ENCODE results near the gene TTLL8.

TTLL8 gene

DNA sequence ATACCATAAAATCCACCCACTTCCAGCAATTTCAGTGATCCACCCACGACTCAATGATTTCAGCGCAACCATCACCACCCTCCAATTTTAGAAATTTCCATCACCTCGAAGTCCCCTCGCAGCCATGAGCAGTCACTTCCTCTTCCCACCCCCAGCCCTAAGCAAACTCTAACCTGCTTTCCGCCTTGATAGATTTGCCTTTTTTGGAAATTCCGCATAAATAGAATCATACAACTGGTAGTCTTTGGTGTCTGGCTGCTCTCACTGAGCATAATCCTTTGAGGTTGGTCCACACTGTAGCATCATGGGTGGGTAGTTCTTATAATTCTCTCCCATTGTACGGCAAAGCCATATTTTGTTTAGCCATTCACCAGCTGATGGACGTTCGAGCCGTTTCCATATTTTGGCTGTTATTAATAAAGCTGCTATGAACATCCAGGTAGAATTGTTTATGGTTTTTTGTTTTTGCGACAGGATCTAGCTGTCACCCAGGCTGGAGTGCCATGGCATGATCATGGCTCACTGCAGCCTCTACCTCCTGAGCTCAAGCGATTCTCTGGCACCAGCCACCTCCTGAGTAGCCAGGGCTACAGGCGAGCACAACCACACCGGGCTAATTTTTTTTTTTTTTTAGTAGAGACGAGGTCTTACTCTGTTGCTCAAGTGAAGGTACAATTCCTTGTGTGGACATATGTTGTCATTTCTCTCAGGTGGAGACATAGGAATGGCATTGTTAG lies 81.5 kb downstream of the TTLL8 start:
- no peak for DNase-seq

DNA sequence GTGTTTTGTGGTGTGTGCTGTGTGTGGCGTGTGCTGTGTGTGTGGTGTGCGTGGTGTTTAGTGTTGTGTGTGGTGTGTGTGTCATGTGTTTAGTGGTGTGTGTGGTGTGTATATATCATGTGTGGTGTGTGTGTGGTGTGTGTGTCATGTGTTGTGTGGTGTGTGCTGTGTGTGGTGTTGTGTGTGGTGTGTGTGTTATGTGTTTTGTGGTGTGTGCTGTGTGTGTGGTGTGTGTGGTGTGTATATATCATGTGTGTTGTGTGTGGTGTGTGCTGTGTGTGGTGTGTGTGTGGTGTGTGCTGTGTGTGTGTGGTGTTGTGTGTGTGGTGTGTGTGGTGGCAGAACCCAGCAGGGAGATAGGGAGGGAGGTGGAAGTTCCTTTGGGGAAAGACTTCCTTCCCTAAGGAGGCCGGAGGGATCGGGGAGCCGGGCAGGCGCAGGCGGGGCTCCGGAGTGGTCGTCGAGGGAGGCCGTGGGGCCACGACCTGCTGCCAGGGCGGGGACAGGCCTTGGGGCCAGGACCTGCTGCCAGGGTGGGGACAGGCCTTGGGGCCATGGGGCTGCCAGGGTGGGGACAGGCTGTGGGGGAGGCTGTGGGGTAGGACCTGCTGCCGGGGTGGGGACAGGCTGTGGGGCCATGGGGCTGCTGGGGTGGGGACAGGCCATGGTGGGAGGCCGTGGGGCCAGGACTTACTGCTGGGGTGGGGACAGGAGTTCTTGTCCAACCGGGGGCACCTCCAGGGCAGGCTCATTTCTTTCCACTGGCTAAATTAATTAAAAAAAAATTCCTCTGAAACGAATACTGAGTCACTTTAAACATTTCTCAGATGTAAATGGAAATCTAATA lies 82.3 kb downstream of the TTLL8 start:
- no peak for DNase-seq

DNA sequence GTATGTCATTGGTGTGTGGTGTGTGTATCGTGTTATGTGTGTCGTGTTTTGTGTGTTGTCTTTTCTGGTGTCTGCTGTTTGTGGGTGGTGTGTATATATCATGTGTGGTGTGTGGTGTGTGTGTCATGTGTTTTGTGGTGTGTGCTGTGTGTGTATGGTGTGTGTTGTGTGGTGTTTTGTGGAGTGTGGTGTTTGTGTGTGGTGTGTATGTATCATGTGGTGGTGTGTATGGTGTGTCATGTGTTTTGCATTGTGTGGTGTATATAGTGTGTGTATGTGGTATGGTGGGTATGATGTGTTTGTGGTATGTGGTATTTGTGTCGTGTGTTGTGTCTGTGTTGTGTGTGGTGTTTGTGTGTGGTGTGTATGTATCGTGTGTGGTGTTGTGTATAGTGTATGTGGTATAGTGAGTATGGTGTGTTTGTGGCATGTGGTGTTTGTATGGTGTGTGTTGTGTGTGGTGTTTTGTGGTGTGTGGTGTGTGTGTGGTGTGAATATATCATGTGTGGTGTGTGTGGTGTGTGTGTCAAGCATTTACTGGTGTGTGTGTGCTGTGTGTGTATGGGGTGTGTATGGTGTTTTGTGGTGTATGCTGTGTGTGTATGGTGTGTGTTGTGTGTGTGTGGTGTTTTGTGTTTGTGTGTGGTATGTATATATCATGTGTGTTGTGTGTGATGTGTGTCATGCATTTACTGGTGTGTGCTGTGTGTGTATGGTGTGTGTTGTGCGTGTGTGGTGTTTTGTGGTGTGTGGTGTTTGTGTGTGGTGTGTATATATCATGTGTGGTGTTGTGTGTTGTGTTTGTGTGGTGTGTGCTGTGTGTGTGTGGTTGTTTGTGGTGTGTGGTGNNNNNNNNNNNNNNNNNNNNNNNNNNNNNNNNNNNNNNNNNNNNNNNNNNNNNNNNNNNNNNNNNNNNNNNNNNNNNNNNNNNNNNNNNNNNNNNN lies 84.8 kb downstream of the TTLL8 start:
- DNase-seq: no peak

DNA sequence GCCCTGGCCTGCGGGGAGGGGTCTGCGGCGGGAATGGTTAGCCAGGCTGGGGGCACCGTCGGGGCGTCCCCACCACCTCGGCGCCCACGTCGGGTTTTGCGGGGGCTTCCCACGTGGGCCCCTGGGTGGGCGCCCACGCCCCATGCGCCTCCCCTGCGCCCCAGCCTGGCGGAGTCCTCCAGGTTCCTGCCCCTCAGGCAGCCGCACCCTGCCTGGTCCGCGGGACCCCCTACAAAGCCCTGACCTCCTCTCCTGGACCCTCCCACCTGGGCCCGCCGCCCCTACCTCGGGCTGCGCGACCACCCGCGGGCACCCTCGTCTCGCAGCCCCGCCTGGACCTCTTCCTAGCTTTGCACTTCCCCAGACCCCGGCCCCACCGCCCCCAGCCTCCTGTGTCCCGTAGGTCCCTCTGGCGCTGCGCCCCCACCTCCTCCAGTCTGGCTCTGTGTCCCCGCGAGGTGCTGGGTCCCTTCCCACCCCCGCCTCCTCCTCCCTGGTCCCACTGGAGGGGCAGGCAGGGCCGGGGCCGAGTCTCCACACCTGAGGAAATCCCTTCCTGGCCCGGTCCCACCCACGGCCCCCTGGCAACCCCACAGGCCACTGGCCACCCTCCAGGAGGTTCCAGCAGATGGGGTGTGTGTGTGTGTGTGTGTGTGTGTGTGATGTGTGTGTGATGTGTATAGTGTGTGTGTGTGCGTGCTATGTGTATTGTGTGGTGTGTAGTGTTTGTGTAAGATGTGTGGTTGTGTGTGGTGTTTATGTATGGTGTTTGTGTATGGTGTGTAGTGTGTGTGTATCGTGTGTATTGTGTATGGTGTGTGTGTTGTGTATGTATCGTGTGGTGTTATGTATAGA lies 85.7 kb downstream of the TTLL8 start:
- no peak for DNase-seq

DNA sequence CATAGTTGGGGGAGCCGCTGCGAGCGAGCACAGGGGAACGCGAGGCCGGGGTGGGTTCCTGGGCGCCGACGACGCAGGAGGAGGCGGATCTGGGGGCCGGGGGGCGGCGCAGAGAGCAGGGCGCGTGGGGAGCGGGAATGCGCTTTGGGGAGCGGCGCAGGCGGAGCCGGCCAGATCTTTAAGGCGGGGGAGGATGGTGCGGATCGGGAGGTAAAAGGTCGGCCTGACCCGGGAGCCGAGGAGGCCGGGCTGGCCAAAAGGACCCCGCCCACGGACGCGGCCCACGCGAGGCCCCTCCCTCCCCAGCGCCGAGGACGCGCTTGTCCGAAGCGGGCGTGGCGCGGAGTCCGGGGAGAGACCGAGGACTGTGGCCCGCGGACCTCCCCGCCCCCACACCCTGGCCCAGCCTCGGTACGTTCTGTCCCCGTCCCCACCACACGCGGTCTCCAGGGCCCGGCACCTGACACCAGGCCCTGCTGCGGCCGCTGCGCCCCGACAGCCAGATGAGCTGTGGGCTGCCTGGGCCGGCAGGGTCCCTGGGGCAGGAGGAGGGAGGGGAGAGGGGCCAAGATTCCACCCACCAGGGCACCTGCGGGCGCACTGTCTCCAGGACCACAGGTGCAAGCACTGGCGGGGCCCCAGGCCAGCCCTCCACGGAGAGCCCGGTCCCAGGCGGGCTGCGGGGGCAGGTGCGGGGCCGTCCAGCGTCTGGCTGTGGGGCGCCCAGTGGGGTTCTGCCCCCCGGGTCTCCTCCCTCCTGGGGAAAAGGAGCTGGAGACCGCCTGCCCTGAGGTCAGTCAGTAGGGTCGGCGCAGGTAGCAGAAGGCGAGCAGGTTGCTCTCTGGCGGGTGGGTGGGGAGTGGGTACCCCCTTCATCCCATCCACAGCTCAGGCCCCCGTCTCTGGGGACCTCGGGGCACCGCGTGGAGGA lies 86.6 kb downstream of the TTLL8 start:
- DNase-seq: no peak

DNA sequence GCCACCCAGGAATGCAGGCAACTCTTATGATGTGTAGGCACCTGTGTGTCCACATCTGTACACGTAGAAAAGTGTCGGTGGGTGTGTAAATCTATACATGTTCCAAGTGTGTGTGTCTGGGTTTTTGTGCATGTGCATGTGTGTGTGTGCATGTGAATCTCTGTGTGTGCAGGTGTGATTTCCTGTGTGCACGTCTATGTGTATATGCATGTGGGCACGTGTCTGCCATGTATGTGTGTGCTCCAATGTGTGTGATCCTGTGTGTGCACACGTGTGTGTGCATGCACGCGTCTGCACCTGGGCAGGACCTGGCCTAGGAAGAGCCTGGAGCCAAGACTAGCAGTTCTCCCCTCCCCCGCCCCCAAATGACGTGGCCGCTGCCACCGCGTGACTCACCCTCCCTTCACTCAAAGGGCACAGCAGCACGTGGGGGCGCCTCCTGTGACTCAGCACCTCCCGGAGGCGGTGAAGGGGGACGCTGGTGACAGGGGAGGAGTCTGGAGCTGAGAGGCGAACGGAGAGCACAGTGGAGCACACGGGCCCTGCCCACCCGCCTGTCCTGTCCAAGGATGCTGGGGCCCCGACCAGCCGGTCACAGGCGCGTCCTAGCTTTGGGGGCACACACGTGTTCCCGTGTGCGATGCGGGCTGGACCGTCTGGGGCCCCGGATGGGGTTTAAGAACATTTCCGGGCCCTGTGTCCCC lies 87.4 kb downstream of the TTLL8 start:
- DNase-seq: peak; percentile 3

DNA sequence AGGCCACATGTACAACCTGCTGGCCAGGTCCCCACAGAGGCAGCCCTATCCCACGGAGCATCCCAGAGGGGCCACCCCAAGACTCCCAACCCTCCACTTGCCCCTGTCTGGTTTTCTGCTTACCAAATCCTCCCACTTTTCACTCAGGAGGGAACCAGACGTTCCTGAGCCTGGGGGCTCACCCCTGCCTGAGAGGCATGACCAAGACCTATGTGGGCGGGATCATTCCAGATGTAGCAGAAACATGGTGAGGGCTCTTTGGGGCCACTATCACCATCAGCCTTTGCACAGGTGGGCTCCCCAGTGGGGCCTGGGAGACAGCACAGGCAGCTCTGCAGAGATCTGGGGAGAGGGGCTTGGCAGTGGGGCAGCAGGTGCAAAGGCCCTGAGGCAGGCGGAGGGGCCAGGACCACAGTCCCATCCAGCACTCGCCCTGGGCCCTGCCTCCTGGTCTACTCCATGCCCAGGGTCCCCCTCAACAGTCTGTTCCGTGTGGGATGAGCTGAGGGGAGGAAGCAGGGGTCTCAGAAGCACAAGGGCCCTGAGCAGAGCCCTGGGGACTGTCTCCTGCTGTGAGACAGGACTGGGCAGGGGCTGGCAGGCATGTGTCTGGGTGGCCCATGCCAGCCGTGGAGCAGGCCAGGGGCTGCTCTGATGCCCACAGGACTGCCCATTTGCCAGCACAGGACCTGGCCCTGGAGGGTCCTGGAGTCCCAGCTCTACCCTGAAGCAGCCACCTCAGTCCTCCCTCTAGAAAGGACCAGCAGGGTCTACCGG lies 88.2 kb downstream of the TTLL8 start:
- DNase-seq: no peak

DNA sequence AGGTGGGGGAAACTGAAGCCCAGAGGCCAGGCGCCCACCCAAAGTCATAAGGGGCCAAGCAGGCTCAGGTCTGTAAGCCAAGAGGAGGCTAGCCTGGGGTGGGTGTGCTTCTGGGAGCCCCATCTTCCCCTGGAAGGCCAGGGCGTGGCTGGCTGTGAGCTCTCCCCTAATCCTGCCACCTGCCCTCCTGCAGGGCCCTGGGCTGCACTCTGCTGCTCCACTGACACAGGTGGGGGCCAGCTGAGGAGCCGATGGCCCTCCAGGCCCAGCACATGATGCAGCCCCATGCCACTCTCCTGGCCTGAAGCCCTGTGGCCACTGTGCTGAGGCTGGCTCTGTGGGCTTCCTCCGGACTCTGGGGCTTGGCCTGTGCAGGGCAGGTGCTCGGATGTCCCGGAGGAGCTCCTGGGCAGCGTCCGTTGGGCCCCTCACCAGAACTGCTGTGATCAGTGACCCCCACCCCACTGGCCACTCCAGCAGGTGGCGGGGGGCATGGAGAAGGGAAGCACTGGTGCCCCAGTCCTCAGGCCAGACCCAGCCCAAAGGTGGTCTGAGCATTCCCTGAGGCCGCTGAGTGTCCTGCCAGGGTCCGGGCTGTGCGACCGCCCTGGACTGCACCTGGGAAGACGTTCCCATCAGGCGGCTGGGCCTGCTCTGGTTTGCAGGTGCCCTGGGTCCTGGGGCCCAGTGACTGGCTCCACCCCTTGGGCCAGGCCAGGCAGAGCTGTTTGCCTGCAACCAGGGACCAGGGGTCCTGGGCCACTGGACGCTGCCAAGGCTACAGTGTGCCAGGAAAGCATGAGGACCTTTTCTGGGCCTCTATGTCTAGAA lies 89.1 kb downstream of the TTLL8 start:
- DNase-seq: no peak

Data from NCI-H1092 (cell line).